Small intestine (tissue), 7 donors: ENCODE results near the gene GP5. TPM values are rescaled to one million over a fixed set of nuclear protein-coding genes. Genes with fewer than 3 reads are reported as not detected.

Source experiments
- DNase-seq, 2 donors: peaks; one replicate each; pipeline versions ENCODE4 v3.0.0 to v3.0.0-alpha.2; 2013
- FAIRE-seq: peaks from 2 replicates; lab custom pipeline; 2012; peaks lifted over from hg19 to GRCh38; lab: Jason Lieb, UNC
- H3K27ac ChIP-seq, 3 donors: one replicate each; pipeline ENCODE4 v1.5.1; 2013; ENCODE audit warnings: low read length in 2 of 3, mild to moderate bottlenecking in 2 of 3, control low read depth in 1 of 3, inconsistent platforms in 1 of 3, low read depth in 1 of 3, moderate library complexity in 1 of 3
- H3K27me3 ChIP-seq, 3 donors: one replicate each; pipeline ENCODE4 v1.6.1; 2013; ENCODE audit warnings: low read length in 3 of 3, inconsistent platforms in 1 of 3; ENCODE audit not compliant: control insufficient read depth in 3 of 3, insufficient read depth in 3 of 3
- H3K36me3 ChIP-seq, 3 donors: one replicate each; pipeline ENCODE4 v1.6.1; 2013; ENCODE audit warnings: low read length in 3 of 3, inconsistent platforms in 1 of 3, low read depth in 1 of 3, mild to moderate bottlenecking in 1 of 3, moderate library complexity in 1 of 3; ENCODE audit not compliant: control insufficient read depth in 3 of 3, insufficient read depth in 2 of 3
- H3K4me1 ChIP-seq, 3 donors: one replicate each; pipeline ENCODE4 v1.6.1; 2013; ENCODE audit warnings: low read length in 2 of 3, inconsistent platforms in 1 of 3, low read depth in 1 of 3, mild to moderate bottlenecking in 1 of 3, moderate library complexity in 1 of 3; ENCODE audit not compliant: control insufficient read depth in 3 of 3, insufficient read depth in 2 of 3
- H3K4me3 ChIP-seq, 3 donors: one replicate each; pipeline ENCODE4 v1.5.1; 2013; ENCODE audit warnings: low read length in 3 of 3, control low read depth in 1 of 3, inconsistent platforms in 1 of 3, low read depth in 1 of 3, mild to moderate bottlenecking in 1 of 3, moderate library complexity in 1 of 3
- H3K9me3 ChIP-seq, 2 donors: one replicate each; pipeline ENCODE4 v1.6.1; 2013; ENCODE audit warnings: low read depth in 1 of 2, low read length in 1 of 2; ENCODE audit not compliant: control insufficient read depth in 2 of 2, insufficient read depth in 1 of 2
- WGBS, 3 donors: extraction: QIAGEN DNeasy Blood & Tissue Kit; methylation state at CpG; one replicate each; pipeline ENCODE4 v1.1.7; 2013; 5-methylcytosine and 5-hydroxymethylcytosine counted together
- polyA plus RNA-seq, 4 donors: library from polyadenylated mRNA; stranded (reverse) in 3 of 4; unstranded in 1 of 4; fragments of 200-250 nt in 3 of 4; fragments of 120-200 nt in 1 of 4; gene quantifications; one replicate each; pipeline versions ENCODE4 v1.2.1 to v1.2.3, GENCODE V29; 2013
- donor health status: healthy with polysubstance abuse.
- donor health status: control.
- donor health status: control.
- donor health status: Bipolar disorder and iron deficiency.
- donor health status: healthy.

The GP5 gene
- polyA plus RNA-seq, 4 donors = 0.18 to 0.27 TPM; not detected in 2

DNA sequence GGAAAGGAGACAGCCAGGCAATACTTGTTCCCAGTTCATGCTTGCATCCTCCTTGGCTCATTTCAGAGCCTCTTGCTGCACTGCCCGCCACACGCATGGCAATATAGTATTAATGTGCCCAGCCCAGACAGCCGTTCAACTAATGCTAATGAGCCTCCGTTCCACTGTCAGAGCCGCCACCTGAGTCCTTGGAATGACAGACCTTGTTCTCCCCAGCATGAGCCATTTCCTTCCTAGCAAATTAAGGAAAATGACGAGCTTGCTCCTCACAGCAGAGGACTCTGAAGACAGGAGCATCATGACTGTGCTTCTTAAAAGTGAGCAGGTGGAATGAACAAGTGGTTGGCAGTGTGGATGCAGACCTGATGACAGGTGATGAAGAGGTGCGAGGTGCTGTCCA lies 18.7 kb downstream of the GP5 start:
- H3K27ac ChIP-seq = no peak overlapping the region
- H3K27me3 ChIP-seq = peaks cover 0 to 15% (median 0%) of the 10 kb centered on the region in 3 donors
- DNase-seq (no peak), FAIRE-seq (no peak)
- WGBS, 3 donors = 62 to 76% (median 75%) methylated on average over 7 of the region's 7 CpGs
- H3K36me3 ChIP-seq = no peaks in the 10 kb centered on the region
- H3K4me1 ChIP-seq = no peaks in the 10 kb centered on the region
- no peak overlapping the region for H3K4me3 ChIP-seq
- no peaks in the 10 kb centered on the region for H3K9me3 ChIP-seq

GRCh38 chr3:194379651-194380050 lies 19.4 kb downstream of the GP5 start:
- Histone ChIP-seq H3K4me3 (no peak overlapping the region), H3K36me3 (no peaks in the 10 kb centered on the region), H3K4me1 (no peaks in the 10 kb centered on the region), H3K27me3 (peaks cover 0 to 15% (median 0%) of the 10 kb centered on the region in 3 donors), H3K27ac (no peak overlapping the region), H3K9me3 (no peaks in the 10 kb centered on the region)
- WGBS, 3 donors = 13 to 58% (median 39%) methylated on average over 9 of the region's 9 CpGs
- FAIRE-seq (no peak), DNase-seq (peak; percentile 29 to 34)

DNA sequence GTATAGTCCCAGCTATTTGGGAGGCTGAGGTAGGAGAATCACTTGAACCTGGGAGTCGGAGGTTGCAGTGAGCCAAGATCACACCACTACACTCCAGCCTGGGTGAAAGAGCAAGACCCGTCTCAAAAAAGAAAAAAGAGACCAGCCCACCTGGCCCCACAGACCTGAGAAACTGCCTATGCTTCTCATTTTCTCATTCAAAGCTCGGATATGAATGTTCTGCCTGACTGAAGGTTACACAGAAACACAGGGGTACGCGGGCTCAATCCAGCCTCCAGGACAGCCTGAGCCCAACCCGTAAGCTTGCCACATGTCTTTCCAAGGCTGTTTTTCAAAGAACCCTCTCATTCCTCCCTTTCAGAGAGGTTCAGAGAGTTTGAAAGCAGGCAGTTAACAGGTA lies 19.8 kb downstream of the GP5 start:
- 34 to 70% (median 64%) methylated on average over 6 of the region's 6 CpGs for WGBS, 3 donors
- Histone ChIP-seq H3K9me3 (no peaks in the 10 kb centered on the region), H3K27ac (no peak overlapping the region), H3K27me3 (peaks cover 0 to 15% (median 0%) of the 10 kb centered on the region in 3 donors), H3K4me1 (no peaks in the 10 kb centered on the region), H3K36me3 (no peaks in the 10 kb centered on the region), H3K4me3 (no peak overlapping the region)
- FAIRE-seq = no peak
- DNase-seq = no peak

DNA sequence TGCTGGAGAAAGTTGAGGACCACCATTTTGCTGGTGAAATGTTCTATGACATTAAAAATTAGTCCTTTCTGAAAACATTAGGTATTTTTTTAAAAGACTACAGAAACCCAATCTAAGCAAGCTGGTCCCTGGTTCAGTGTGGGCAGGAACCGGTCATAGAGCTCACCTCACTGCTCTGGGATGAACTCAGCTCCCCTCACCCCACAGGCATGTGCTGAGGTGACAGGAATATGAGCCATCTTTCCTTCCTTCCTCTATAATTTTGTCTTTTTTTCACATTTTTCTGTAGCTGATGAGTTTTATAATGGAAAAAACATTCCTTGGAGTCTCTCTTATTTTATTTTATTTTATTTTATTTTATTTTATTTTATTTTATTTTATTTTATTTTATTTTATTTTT lies 21.4 kb downstream of the GP5 start:
- no peak for FAIRE-seq
- H3K36me3 ChIP-seq = no peaks in the 10 kb centered on the region
- no peak overlapping the region for H3K4me3 ChIP-seq
- H3K4me1 ChIP-seq = no peaks in the 10 kb centered on the region
- H3K27me3 ChIP-seq = peaks cover 0 to 12% (median 0%) of the 10 kb centered on the region in 3 donors
- no peaks in the 10 kb centered on the region for H3K9me3 ChIP-seq
- 91 to 96% (median 92%) methylated on average over 1 of the region's 1 CpG for WGBS, 3 donors
- DNase-seq = no peak
- H3K27ac ChIP-seq = no peak overlapping the region

GRCh38 chr3:194376241-194376560 lies 22.9 kb downstream of the GP5 start:
- H3K27ac ChIP-seq = no peak overlapping the region
- H3K36me3 ChIP-seq = no peaks in the 10 kb centered on the region
- H3K27me3 ChIP-seq = peaks cover 0 to 9% (median 0%) of the 10 kb centered on the region in 3 donors
- H3K4me3 ChIP-seq = no peak overlapping the region
- DNase-seq = no peak
- H3K4me1 ChIP-seq = no peaks in the 10 kb centered on the region
- WGBS, 3 donors = 80 to 88% (median 82%) methylated on average over 10 of the region's 10 CpGs
- no peaks in the 10 kb centered on the region for H3K9me3 ChIP-seq
- FAIRE-seq = no peak

DNA sequence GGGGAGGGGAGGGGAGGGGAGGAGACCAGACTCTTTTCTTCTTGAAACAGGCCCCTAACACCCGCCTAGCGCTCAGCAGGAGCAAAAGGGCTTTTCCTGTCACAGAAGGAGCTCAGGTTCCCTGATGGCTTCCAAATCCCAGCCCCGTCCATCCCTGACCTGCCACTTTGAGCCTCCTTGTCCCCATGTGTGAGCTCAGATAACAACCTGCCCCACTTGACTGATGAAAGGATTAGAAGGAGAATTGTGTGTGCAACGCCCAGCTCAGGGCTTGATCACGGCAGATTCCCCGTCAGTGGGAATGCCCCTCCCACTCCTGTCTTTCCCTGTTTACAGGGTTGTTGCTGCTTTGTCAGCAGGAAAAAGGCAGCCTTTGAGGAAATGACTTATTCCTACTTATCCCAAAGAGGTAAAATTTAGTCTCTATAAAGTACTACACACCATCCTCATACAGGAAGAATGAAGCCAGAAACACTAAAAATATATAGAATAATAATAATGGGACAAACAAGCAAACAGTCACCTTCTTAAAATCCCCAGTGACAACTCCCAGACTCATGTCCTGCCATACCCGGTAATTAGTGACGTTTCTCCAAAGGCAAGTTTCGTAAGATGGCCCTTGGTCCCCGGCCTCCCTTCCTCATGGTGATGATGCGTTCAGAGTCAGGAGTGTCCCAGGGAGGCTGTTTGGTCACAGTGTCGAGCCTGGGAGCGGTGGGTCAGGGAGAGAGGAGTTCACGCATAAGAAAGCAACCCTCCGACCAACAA lies 23.4 kb downstream of the GP5 start:
- no peaks in the 10 kb centered on the region for H3K9me3 ChIP-seq
- FAIRE-seq (no peak), DNase-seq (peak in 1 of 2 donors; percentile 33)
- peaks cover 0 to 10% (median 0%) of the 10 kb centered on the region in 3 donors for H3K27me3 ChIP-seq
- no peaks in the 10 kb centered on the region for H3K4me1 ChIP-seq
- no peaks in the 10 kb centered on the region for H3K36me3 ChIP-seq
- 47 to 55% (median 49%) methylated on average over 15 of the region's 15 CpGs for WGBS, 3 donors
- no peak overlapping the region for H3K27ac ChIP-seq
- H3K4me3 ChIP-seq = no peak overlapping the region

DNA sequence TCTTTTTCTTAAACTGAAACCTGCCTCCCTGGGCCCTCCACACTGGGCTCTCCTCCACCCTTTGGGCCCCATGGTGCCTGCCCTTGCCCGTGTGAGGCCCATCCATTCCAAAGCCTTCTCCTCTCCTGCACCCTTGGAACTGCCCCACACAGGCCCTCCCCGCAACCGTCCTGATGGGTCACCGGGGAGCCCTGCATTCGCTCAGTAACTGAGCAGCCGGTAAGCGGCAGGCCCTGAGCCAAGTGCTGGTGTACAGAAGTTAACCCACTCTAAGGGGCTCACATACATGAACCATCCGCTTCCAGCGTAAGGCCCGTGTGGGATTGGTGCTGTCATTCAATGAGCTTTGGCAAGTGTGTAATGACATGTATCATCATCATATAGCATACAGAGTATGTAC lies 24.1 kb downstream of the GP5 start:
- H3K36me3 ChIP-seq = no peaks in the 10 kb centered on the region
- no peaks in the 10 kb centered on the region for H3K9me3 ChIP-seq
- H3K27ac ChIP-seq = no peak overlapping the region
- DNase-seq (no peak), FAIRE-seq (no peak)
- no peak overlapping the region for H3K4me3 ChIP-seq
- no peaks in the 10 kb centered on the region for H3K4me1 ChIP-seq
- H3K27me3 ChIP-seq = peaks cover 0 to 16% (median 0%) of the 10 kb centered on the region in 3 donors
- WGBS, 3 donors = 84 to 87% (median 85%) methylated on average over 10 of the region's 10 CpGs

GRCh38 chr3:194373899-194374298 lies 25.2 kb downstream of the GP5 start:
- H3K9me3 ChIP-seq = no peaks in the 10 kb centered on the region
- no peaks in the 10 kb centered on the region for H3K36me3 ChIP-seq
- H3K27me3 ChIP-seq = peaks cover 0 to 27% (median 2%) of the 10 kb centered on the region in 3 donors
- FAIRE-seq = no peak
- no peak overlapping the region for H3K27ac ChIP-seq
- WGBS, 3 donors = 70 to 75% (median 74%) methylated on average over 8 of the region's 8 CpGs
- H3K4me1 ChIP-seq = no peaks in the 10 kb centered on the region
- no peak for DNase-seq
- H3K4me3 ChIP-seq = no peak overlapping the region

- FAIRE-seq = no peak
Measured at GRCh38 chr3:194373028-194373427, 26.0 kb downstream of the GP5 start.

More at GRCh38 chr3:194373028-194373427, 26.0 kb downstream of the GP5 start:
- Histone ChIP-seq H3K27me3 (peaks cover 0 to 34% (median 2%) of the 10 kb centered on the region in 3 donors), H3K36me3 (no peaks in the 10 kb centered on the region), H3K27ac (no peak overlapping the region), H3K4me1 (no peaks in the 10 kb centered on the region), H3K9me3 (no peaks in the 10 kb centered on the region), H3K4me3 (no peak overlapping the region)
- DNase-seq = no peak
- WGBS, 3 donors = 87 to 93% (median 93%) methylated on average over 14 of the region's 14 CpGs
